ENCODE results near the gene CDKL4. TPM values are rescaled to one million over a fixed set of nuclear protein-coding genes. Genes with fewer than 3 reads are reported as not detected.

The CDKL4 gene
- total and polyA plus RNA-seq, 2 donors (not counting 1 experiment from before 2014, with no cell fraction given): 0.18 to 3.0 TPM

GRCh38 chr2:39181297-39181696 lies 62.5 kb downstream of the CDKL4 start:
- no peak for DNase-seq (ENCODE audit: low read depth in 2 of 2)

DNA sequence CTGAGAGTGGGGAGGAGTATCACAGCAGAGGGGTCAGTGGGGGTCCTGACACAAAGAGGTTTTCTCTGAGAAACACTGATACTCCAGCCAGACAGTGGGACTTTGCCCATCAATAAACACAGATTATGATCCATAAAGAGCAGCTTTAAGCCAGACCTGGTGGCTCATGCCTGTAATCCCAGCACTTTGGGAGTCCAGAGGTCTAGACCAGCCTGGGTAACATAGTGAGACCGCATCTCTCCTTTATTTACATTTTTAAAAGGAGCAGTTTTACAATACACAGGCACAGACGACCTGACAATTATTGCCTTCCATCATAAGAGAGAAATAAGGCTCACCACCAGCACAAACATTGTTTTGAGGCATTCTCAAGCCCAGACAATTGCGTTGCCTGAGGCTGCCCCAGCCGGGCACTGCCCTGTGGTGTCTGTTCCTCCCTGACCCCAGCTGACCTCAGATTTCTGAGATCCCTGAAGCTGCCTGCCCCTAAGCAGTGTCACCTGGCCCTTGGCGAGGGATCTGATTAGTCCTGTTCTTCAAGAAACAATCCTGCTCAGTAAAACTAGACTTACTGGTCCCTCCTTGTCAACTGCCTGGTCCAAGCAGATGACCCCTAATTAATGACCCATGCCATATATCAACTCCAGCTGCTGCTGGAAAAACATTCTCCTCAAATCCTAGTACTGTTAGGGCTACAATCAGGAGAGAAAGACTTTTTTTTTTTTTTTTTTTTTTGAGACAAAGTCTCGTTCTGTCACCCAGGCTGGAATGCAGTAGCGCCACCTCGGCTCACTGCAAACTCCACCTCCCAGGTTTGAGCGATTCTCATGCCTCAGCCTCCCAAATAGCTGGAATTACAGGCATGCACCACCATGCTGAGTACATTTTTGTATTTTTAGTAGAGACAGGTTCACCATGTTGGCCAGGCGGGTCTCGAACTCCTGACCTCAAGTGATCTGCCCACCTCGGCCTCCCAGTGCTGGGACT lies 63.5 kb downstream of the CDKL4 start:
- Histone ChIP-seq H3K79me2 (ENCODE audit: control insufficient read depth, insufficient read depth, low read length) (no peaks in the 10 kb centered on the region), H4K20me1 (ENCODE audit: control insufficient read depth, extremely low read depth, insufficient read depth, low read length) (no peaks in the 10 kb centered on the region), H3K9ac (ENCODE audit: insufficient read depth, low read length) (no peak overlapping the region), H2AFZ (ENCODE audit: low read length) (no peak overlapping the region), H3K36me3 (ENCODE audit: control insufficient read depth, insufficient read depth, low read length) (no peaks in the 10 kb centered on the region), H3K4me1 (ENCODE audit: control insufficient read depth, extremely low read depth, insufficient read depth, low read length) (no peaks in the 10 kb centered on the region), H3K27me3 (ENCODE audit: control insufficient read depth, insufficient read depth, low read length) (no peaks in the 10 kb centered on the region), H3K27ac (ENCODE audit: insufficient read depth, low read length) (no peak overlapping the region), H3K4me3 (replicated peaks in 1 of 4; ENCODE audit: control extremely low read depth in 1 of 4, insufficient read depth in 1 of 4, low read depth in 3 of 4, low read length in 4 of 4) (no peak overlapping the region), H3K4me2 (ENCODE audit: extremely low read depth, insufficient read depth, low read length) (no peak overlapping the region), H3K9me3 (ENCODE audit: control insufficient read depth, insufficient read depth, low read depth, low read length) (no peaks in the 10 kb centered on the region)
- TF ChIP-seq EZH2 (IDR thresholded peaks at IDR 0.05; ENCODE audit: low read length, missing control alignments): no peak
- TF ChIP-seq, protein P1, sequence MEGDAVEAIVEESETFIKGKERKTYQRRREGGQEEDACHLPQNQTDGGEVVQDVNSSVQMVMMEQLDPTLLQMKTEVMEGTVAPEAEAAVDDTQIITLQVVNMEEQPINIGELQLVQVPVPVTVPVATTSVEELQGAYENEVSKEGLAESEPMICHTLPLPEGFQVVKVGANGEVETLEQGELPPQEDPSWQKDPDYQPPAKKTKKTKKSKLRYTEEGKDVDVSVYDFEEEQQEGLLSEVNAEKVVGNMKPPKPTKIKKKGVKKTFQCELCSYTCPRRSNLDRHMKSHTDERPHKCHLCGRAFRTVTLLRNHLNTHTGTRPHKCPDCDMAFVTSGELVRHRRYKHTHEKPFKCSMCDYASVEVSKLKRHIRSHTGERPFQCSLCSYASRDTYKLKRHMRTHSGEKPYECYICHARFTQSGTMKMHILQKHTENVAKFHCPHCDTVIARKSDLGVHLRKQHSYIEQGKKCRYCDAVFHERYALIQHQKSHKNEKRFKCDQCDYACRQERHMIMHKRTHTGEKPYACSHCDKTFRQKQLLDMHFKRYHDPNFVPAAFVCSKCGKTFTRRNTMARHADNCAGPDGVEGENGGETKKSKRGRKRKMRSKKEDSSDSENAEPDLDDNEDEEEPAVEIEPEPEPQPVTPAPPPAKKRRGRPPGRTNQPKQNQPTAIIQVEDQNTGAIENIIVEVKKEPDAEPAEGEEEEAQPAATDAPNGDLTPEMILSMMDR (conservative IDR thresholded peaks at IDR 0.05 in 1 of 2, IDR thresholded peaks at IDR 0.05 in 1 of 2; ENCODE audit: low read depth in 1 of 2, low read length in 2 of 2): no peak
- DNase-seq (ENCODE audit: low read depth in 2 of 2): no peak

More at GRCh38 chr2:39181297-39181696, 62.5 kb downstream of the CDKL4 start:
- no peaks in the 10 kb centered on the region for H3K27me3 ChIP-seq (ENCODE audit: control insufficient read depth, insufficient read depth, low read length)
- no peaks in the 10 kb centered on the region for H3K4me1 ChIP-seq (ENCODE audit: control insufficient read depth, extremely low read depth, insufficient read depth, low read length)
- TF ChIP-seq EZH2 (IDR thresholded peaks at IDR 0.05; ENCODE audit: low read length, missing control alignments): no peak
- no peaks in the 10 kb centered on the region for H3K9me3 ChIP-seq (ENCODE audit: control insufficient read depth, insufficient read depth, low read depth, low read length)
- no peak overlapping the region for H3K9ac ChIP-seq (ENCODE audit: insufficient read depth, low read length)
- H3K36me3 ChIP-seq (ENCODE audit: control insufficient read depth, insufficient read depth, low read length): no peaks in the 10 kb centered on the region
- no peak overlapping the region for H3K4me2 ChIP-seq (ENCODE audit: extremely low read depth, insufficient read depth, low read length)
- no peak overlapping the region for H2AFZ ChIP-seq (ENCODE audit: low read length)
- no peaks in the 10 kb centered on the region for H3K79me2 ChIP-seq (ENCODE audit: control insufficient read depth, insufficient read depth, low read length)
- no peak overlapping the region for H3K27ac ChIP-seq (ENCODE audit: insufficient read depth, low read length)
- no peaks in the 10 kb centered on the region for H4K20me1 ChIP-seq (ENCODE audit: control insufficient read depth, extremely low read depth, insufficient read depth, low read length)
- H3K4me3 ChIP-seq (replicated peaks in 1 of 4; ENCODE audit: control extremely low read depth in 1 of 4, insufficient read depth in 1 of 4, low read depth in 3 of 4, low read length in 4 of 4): no peak overlapping the region

DNA sequence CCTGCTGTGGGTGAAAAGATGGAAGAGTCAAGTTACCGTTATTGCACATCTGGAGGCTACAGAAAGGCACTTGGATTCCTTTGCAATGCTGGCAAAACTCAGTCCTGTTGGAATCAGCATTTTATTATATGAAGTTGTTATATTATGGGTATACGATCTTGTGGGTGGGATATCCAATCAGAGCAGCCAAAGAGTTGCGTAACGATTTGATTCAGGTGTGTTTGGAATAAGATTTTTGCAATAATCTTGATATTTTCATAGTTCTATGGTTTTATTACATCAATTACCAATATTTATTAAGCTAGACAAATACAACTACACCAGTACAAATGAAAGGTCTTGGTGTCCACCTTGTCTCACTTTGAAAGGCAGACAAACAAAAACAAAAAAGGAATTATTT lies 65.0 kb downstream of the CDKL4 start:
- DNase-seq (ENCODE audit: low read depth in 2 of 2): no peak
- Histone ChIP-seq H3K9me3 (ENCODE audit: control insufficient read depth, insufficient read depth, low read depth, low read length) (no peaks in the 10 kb centered on the region), H2AFZ (ENCODE audit: low read length) (no peak overlapping the region), H3K27me3 (ENCODE audit: control insufficient read depth, insufficient read depth, low read length) (no peaks in the 10 kb centered on the region), H3K27ac (ENCODE audit: insufficient read depth, low read length) (no peak overlapping the region), H3K4me2 (ENCODE audit: extremely low read depth, insufficient read depth, low read length) (no peak overlapping the region), H3K4me1 (ENCODE audit: control insufficient read depth, extremely low read depth, insufficient read depth, low read length) (no peaks in the 10 kb centered on the region), H3K4me3 (replicated peaks in 1 of 4; ENCODE audit: control extremely low read depth in 1 of 4, insufficient read depth in 1 of 4, low read depth in 3 of 4, low read length in 4 of 4) (no peak overlapping the region), H3K36me3 (ENCODE audit: control insufficient read depth, insufficient read depth, low read length) (no peaks in the 10 kb centered on the region), H3K79me2 (ENCODE audit: control insufficient read depth, insufficient read depth, low read length) (no peaks in the 10 kb centered on the region), H3K9ac (ENCODE audit: insufficient read depth, low read length) (no peak overlapping the region), H4K20me1 (ENCODE audit: control insufficient read depth, extremely low read depth, insufficient read depth, low read length) (no peaks in the 10 kb centered on the region)
- TF ChIP-seq, protein P1 (conservative IDR thresholded peaks at IDR 0.05 in 1 of 2, IDR thresholded peaks at IDR 0.05 in 1 of 2; ENCODE audit: low read depth in 1 of 2, low read length in 2 of 2): no peak
- no peak for TF ChIP-seq EZH2 (IDR thresholded peaks at IDR 0.05; ENCODE audit: low read length, missing control alignments)
